GM12878 (cell line): Measurements from ENCODE around the gene ZNRF3.

Experiments used
- CHD2 ChIP-seq: IDR thresholded peaks from 2 replicates; pipeline ENCODE4 v1.6.1; 2011; ENCODE audit warnings: low read depth, low read length, improper control_type of control experiment, borderline replicate concordance
- CTCF ChIP-seq, 3 experiments: IDR thresholded peaks in 2 of 3; conservative IDR thresholded peaks in 1 of 3; 2 replicates each; pipeline ENCODE4 v1.5.1; 2011; ENCODE audit warnings: low read depth in 3 of 3, low read length in 3 of 3, mild to moderate bottlenecking in 3 of 3, control low read depth in 2 of 3, moderate library complexity in 2 of 3, inconsistent platforms in 1 of 3, mixed read lengths in 1 of 3; ENCODE audit not compliant: control insufficient read depth in 2 of 3, insufficient read depth in 1 of 3; ENCODE audit errors: extremely low read depth in 1 of 3
- DPF2 ChIP-seq: fragments of 450-650 bp; IDR thresholded peaks from 2 replicates; pipeline ENCODE4 v1.6.1; 2017; ENCODE audit warnings: mild to moderate bottlenecking
- GABPA ChIP-seq: IDR thresholded peaks from 2 replicates; pipeline ENCODE4 v1.6.1; 2014; ENCODE audit warnings: antibody characterized with exemption, low read depth, mild to moderate bottlenecking, inconsistent platforms
- KAT2A ChIP-seq: conservative IDR thresholded peaks from 2 replicates; pipeline ENCODE4 v1.6.1; 2011; ENCODE audit warnings: low read depth, low read length; ENCODE audit not compliant: control insufficient read depth
- MLLT1 ChIP-seq: fragments of 450-650 bp; IDR thresholded peaks from 2 replicates; pipeline ENCODE4 v1.6.1; 2016; ENCODE audit warnings: mild to moderate bottlenecking
- MYB ChIP-seq: fragments of 150-350 bp; IDR thresholded peaks from 2 replicates; pipeline ENCODE4 v1.6.1; 2014; ENCODE audit warnings: mild to moderate bottlenecking, low read depth, low read length, borderline replicate concordance
- POLR2A ChIP-seq: IDR thresholded peaks from 2 replicates; pipeline ENCODE4 v1.6.1; 2011; ENCODE audit warnings: low read depth, mild to moderate bottlenecking, low read length
- RB1 ChIP-seq: fragments of 450-650 bp; formaldehyde crosslinking; IDR thresholded peaks from 2 replicates; pipeline ENCODE4 v1.6.1; 2017; ENCODE audit warnings: mild to moderate bottlenecking, borderline replicate concordance
- SMC3 ChIP-seq: IDR thresholded peaks from 2 replicates; pipeline ENCODE4 v1.6.1; 2011; ENCODE audit warnings: low read length, improper control_type of control experiment, borderline replicate concordance
- SP1 ChIP-seq: IDR thresholded peaks from one replicate; pipeline ENCODE4 v1.6.1; 2011; ENCODE audit warnings: low read depth, low read length
- ZNF274 ChIP-seq: IDR thresholded peaks from one replicate; pipeline ENCODE4 v1.8.0; 2011; ENCODE audit not compliant: insufficient read length, insufficient read depth

GRCh38 chr22:29018293-29019189 lies 135.2 kb downstream of the ZNRF3 start:
- TF ChIP-seq CTCF (IDR thresholded peaks at IDR 0.05 in 2 of 3, conservative IDR thresholded peaks at IDR 0.05 in 1 of 3; ENCODE audit: control insufficient read depth in 2 of 3, extremely low read depth in 1 of 3, insufficient read depth in 1 of 3, low read depth in 3 of 3, low read length in 3 of 3) (no peak), POLR2A (no peak), CHD2 (no peak), DPF2 (no peak), MYB (no peak), KAT2A (no peak), GABPA (no peak), SP1 (no peak), MLLT1 (no peak), RB1 (no peak), ZNF274 (no peak), SMC3 (no peak)
